Measurements from ENCODE around the gene CDC26.

- TF ChIP-seq CTCF (IDR thresholded peaks at IDR 0.05 in 8 of 11, conservative IDR thresholded peaks at IDR 0.05 in 3 of 11) (no peak), POLR2A (IDR thresholded peaks at IDR 0.05) (no peak), POLR2AphosphoS5 (IDR thresholded peaks at IDR 0.05) (no peak)
Measured at GRCh38 chr9:113311961-113312360, 36.6 kb upstream of the CDC26 start.
